Measurements from ENCODE around the gene ADGRD2. TPM values are rescaled to one million over a fixed set of nuclear protein-coding genes. Genes with fewer than 3 reads are reported as not detected.

The ADGRD2 gene
- total and polyA plus RNA-seq, 5 donors = 0.05 to 0.29 (median 0.15) TPM; not detected in 2

- Histone ChIP-seq H3K4me1 (ENCODE audit: control insufficient read depth, insufficient read depth, low read length) (peaks cover 2% of the 10 kb centered on the region), H3K27ac (ENCODE audit: low read length) (no peak overlapping the region), H3K4me3 (ENCODE audit: low read length) (no peak overlapping the region), H3K27me3 (ENCODE audit: control insufficient read depth, insufficient read depth) (no peaks in the 10 kb centered on the region), H3K9me3 (ENCODE audit: control insufficient read depth, low read length) (no peaks in the 10 kb centered on the region)
- intact Hi-C loops (cut with DNase I) = no loop called here
- ATAC-seq (peak; percentile 62 to 78), DNase-seq (peak in 1 of 3 donors; percentile 66)
- 37% methylated on average over 5 of the region's 5 CpGs for WGBS
Measured at GRCh38 chr9:124513376-124513994, 63.2 kb downstream of the ADGRD2 start.

DNA sequence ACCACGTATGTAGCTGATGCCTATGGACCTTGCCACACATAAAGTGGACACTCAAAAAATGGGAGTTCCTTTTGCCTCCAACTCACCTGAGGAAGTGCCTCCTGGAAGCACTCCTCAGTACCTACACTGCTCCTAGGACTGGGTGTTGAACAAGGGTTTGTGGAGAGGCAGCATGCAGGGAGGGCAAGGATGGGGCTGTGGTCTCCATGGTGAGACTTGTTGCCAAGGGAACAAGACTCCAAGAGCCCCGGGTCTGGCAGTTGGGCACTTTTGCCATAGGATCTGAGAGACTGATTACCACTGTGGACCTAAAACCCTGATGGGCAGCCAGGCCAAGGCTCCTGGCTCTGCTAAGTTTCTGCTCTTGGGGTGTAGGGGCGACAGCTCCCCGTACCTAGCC, 63.9 kb downstream of the ADGRD2 start:
- Histone ChIP-seq H3K27ac (ENCODE audit: low read length) (no peak overlapping the region), H3K4me1 (ENCODE audit: control insufficient read depth, insufficient read depth, low read length) (peaks cover 2% of the 10 kb centered on the region), H3K4me3 (ENCODE audit: low read length) (no peak overlapping the region), H3K27me3 (ENCODE audit: control insufficient read depth, insufficient read depth) (no peaks in the 10 kb centered on the region), H3K9me3 (ENCODE audit: control insufficient read depth, low read length) (no peaks in the 10 kb centered on the region)
- DNase-seq (no peak), ATAC-seq (no peak)
- WGBS = 80% methylated on average over 4 of the region's 4 CpGs
- intact Hi-C loops (cut with DNase I) = no loop called here

GRCh38 chr9:124514874-124515273, 64.6 kb downstream of the ADGRD2 start:
- WGBS = 82% methylated on average over 5 of the region's 5 CpGs
- Histone ChIP-seq H3K4me1 (ENCODE audit: control insufficient read depth, insufficient read depth, low read length) (peaks cover 2% of the 10 kb centered on the region), H3K27ac (ENCODE audit: low read length) (no peak overlapping the region), H3K27me3 (ENCODE audit: control insufficient read depth, insufficient read depth) (no peaks in the 10 kb centered on the region), H3K4me3 (ENCODE audit: low read length) (no peak overlapping the region), H3K9me3 (ENCODE audit: control insufficient read depth, low read length) (no peaks in the 10 kb centered on the region)
- DNase-seq (no peak), ATAC-seq (no peak)
- intact Hi-C loops (cut with DNase I) = no loop called here

GRCh38 chr9:124517600-124517999, 67.3 kb downstream of the ADGRD2 start:
- Histone ChIP-seq H3K9me3 (ENCODE audit: control insufficient read depth, low read length) (no peaks in the 10 kb centered on the region), H3K27ac (ENCODE audit: low read length) (no peak overlapping the region), H3K4me3 (ENCODE audit: low read length) (no peak overlapping the region), H3K27me3 (ENCODE audit: control insufficient read depth, insufficient read depth) (no peaks in the 10 kb centered on the region), H3K4me1 (ENCODE audit: control insufficient read depth, insufficient read depth, low read length) (peaks cover 2% of the 10 kb centered on the region)
- ATAC-seq (no peak), DNase-seq (no peak)
- intact Hi-C loops (cut with DNase I) = no loop called here
- 79% methylated on average over 5 of the region's 5 CpGs for WGBS

GRCh38 chr9:124518116-124518515, 67.9 kb downstream of the ADGRD2 start:
- intact Hi-C loops (cut with DNase I) = no loop called here
- DNase-seq (no peak), ATAC-seq (no peak)
- Histone ChIP-seq H3K27ac (ENCODE audit: low read length) (no peak overlapping the region), H3K9me3 (ENCODE audit: control insufficient read depth, low read length) (no peaks in the 10 kb centered on the region), H3K4me3 (ENCODE audit: low read length) (no peak overlapping the region), H3K4me1 (ENCODE audit: control insufficient read depth, insufficient read depth, low read length) (peaks cover 2% of the 10 kb centered on the region), H3K27me3 (ENCODE audit: control insufficient read depth, insufficient read depth) (no peaks in the 10 kb centered on the region)
- 95% methylated on average over 7 of the region's 7 CpGs for WGBS

DNA sequence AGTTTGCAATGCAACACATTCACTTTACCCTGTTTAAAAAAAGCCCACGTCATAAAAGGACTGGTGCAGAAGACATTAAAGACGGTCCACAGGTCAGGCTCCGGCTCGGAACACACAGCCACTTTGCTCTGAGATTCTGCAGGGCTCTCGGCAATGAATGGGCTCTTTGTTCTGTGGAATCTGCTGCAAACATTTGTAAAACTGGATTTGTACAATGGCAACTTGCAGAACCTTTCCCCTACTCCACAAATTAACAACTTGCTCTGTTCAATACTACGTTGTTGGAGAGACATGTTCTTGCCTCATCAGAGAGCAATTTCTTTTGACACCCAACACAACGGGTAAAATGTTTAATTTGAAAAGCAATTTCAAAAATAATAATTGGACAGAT, 70.0 kb downstream of the ADGRD2 start:
- intact Hi-C loops (cut with DNase I) = no loop called here
- H3K9me3 ChIP-seq (ENCODE audit: control insufficient read depth, low read length) = no peaks in the 10 kb centered on the region
- H3K4me1 ChIP-seq (ENCODE audit: control insufficient read depth, insufficient read depth, low read length) = no peaks in the 10 kb centered on the region
- H3K4me3 ChIP-seq (ENCODE audit: low read length) = no peak overlapping the region
- H3K27ac ChIP-seq (ENCODE audit: low read length) = no peak overlapping the region
- DNase-seq (no peak), ATAC-seq (no peak)
- 74% methylated on average over 7 of the region's 7 CpGs for WGBS
- no peaks in the 10 kb centered on the region for H3K27me3 ChIP-seq (ENCODE audit: control insufficient read depth, insufficient read depth)

- H3K9me3 ChIP-seq (ENCODE audit: control insufficient read depth, low read length) = no peaks in the 10 kb centered on the region
- intact Hi-C loops (cut with DNase I) = no loop called here
- no peaks in the 10 kb centered on the region for H3K27me3 ChIP-seq (ENCODE audit: control insufficient read depth, insufficient read depth)
- ATAC-seq (no peak), DNase-seq (no peak)
- H3K4me3 ChIP-seq (ENCODE audit: low read length) = no peak overlapping the region
- no peaks in the 10 kb centered on the region for H3K4me1 ChIP-seq (ENCODE audit: control insufficient read depth, insufficient read depth, low read length)
- H3K27ac ChIP-seq (ENCODE audit: low read length) = no peak overlapping the region
- WGBS = 94% methylated on average over 3 of the region's 3 CpGs
Measured at GRCh38 chr9:124521142-124521541, 70.9 kb downstream of the ADGRD2 start.

- no peaks in the 10 kb centered on the region for H3K4me1 ChIP-seq (ENCODE audit: control insufficient read depth, insufficient read depth, low read length)
- no peak overlapping the region for H3K27ac ChIP-seq (ENCODE audit: low read length)
- no peaks in the 10 kb centered on the region for H3K9me3 ChIP-seq (ENCODE audit: control insufficient read depth, low read length)
- no peak overlapping the region for H3K4me3 ChIP-seq (ENCODE audit: low read length)
- intact Hi-C loops (cut with DNase I) = no loop called here
- ATAC-seq = no peak
- DNase-seq = no peak
- WGBS = 84% methylated on average over 7 of the region's 7 CpGs
- no peaks in the 10 kb centered on the region for H3K27me3 ChIP-seq (ENCODE audit: control insufficient read depth, insufficient read depth)
Measured at GRCh38 chr9:124522121-124523098, 72.2 kb downstream of the ADGRD2 start.

DNA sequence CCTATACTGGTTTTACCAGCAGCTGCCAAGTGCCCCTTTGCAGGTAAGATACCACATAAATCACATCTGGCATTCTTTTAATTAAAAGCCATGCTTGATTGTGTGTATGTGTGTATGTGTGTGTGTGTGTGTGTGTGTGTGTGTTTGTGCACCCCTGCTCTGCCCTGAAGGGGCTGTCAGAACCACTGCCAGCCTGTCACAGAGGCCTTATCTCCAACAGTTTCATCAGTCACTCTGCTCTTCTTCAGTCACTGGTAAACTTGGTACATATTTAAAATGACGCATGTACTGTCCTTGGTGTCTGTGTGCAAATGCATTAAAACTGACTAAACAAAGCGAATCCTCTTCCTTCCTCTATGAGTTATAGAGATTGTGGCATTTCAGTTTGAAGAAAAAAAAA, 75.9 kb downstream of the ADGRD2 start:
- Histone ChIP-seq H3K27ac (ENCODE audit: low read length) (no peak overlapping the region), H3K4me3 (ENCODE audit: low read length) (no peak overlapping the region), H3K27me3 (ENCODE audit: control insufficient read depth, insufficient read depth) (no peaks in the 10 kb centered on the region), H3K9me3 (ENCODE audit: control insufficient read depth, low read length) (no peaks in the 10 kb centered on the region), H3K4me1 (ENCODE audit: control insufficient read depth, insufficient read depth, low read length) (no peaks in the 10 kb centered on the region)
- 66% methylated on average over 2 of the region's 2 CpGs for WGBS
- ATAC-seq = peak in 1 of 2 donors; percentile 82
- peak in 1 of 3 donors; percentile 43 for DNase-seq
- intact Hi-C loops (cut with DNase I) = no loop called here

- H3K27ac ChIP-seq (ENCODE audit: low read length) = no peak overlapping the region
- H3K27me3 ChIP-seq (ENCODE audit: control insufficient read depth, insufficient read depth) = no peaks in the 10 kb centered on the region
- intact Hi-C loops (cut with DNase I) = no loop called here
- no peak overlapping the region for H3K4me3 ChIP-seq (ENCODE audit: low read length)
- 79% methylated on average over 3 of the region's 3 CpGs for WGBS
- no peaks in the 10 kb centered on the region for H3K9me3 ChIP-seq (ENCODE audit: control insufficient read depth, low read length)
- DNase-seq (no peak), ATAC-seq (no peak)
- no peaks in the 10 kb centered on the region for H3K4me1 ChIP-seq (ENCODE audit: control insufficient read depth, insufficient read depth, low read length)
Measured at GRCh38 chr9:124527781-124528180, 77.5 kb downstream of the ADGRD2 start.

All from right cardiac atrium (tissue), 5 donors.